Left lung (tissue), 10 donors: ENCODE data around the gene PRDX3. TPM values are rescaled to one million over a fixed set of nuclear protein-coding genes. Genes with fewer than 3 reads are reported as not detected.

ENCODE experiments used
- ATAC-seq: fragments of 200-7000 bp; cut with Tn5 transposase; one replicate; pipeline ENCODE4 v1.9.1; 2020; ENCODE audit warnings: moderate library complexity
- DNase-seq, 4 donors: peaks; one replicate each; pipeline ENCODE4 v3.0.0-alpha.2; 2013 to 2020
- H3K27ac ChIP-seq, 2 donors: fragments of 200-600 bp; sonication (generic) in 1 of 2; one replicate each; pipeline versions ENCODE4 v1.5.0 to v1.8.0; 2020 to 2021
- H3K27me3 ChIP-seq, 2 donors: fragments of 200-600 bp; sonication (generic) in 1 of 2; one replicate each; pipeline versions ENCODE4 v1.5.0 to v1.8.0; 2020 to 2021
- H3K36me3 ChIP-seq, 2 donors: fragments of 200-600 bp; sonication (generic) in 1 of 2; one replicate each; pipeline versions ENCODE4 v1.5.0 to v1.8.0; 2020 to 2021
- H3K4me1 ChIP-seq, 2 donors: fragments of 200-600 bp; one replicate each; pipeline ENCODE4 v1.8.0; 2021
- H3K4me3 ChIP-seq, 2 donors: fragments of 200-600 bp; sonication (generic) in 1 of 2; one replicate each; pipeline versions ENCODE4 v1.5.0 to v1.8.0; 2020 to 2021; ENCODE audit warnings: mild to moderate bottlenecking in 1 of 2
- H3K9me3 ChIP-seq, 2 donors: fragments of 200-600 bp; sonication (generic) in 1 of 2; one replicate each; pipeline versions ENCODE4 v1.5.0 to v1.8.0; 2020 to 2021
- intact Hi-C, 2 donors: fragments of 100-400 bp; cut with DNase I; formaldehyde crosslinking; loops; one replicate each; pipeline versions ENCODE4 v1.11.2 to v1.14.2; 2022
- polyA plus RNA-seq, 6 donors: library from polyadenylated mRNA; unstranded; fragments of 120-200 nt; gene quantifications; one replicate each; pipeline ENCODE4 v1.2.1, GENCODE V29; 2013; ENCODE audit not compliant: insufficient read length in 6 of 6
- total RNA-seq, 2 donors: library from RNA; stranded (reverse); fragmentation: NEBNext Ultra II Directional; extraction: Animal tissue kit (Norgen Biotek cat#: 25700); gene quantifications; one replicate each; pipeline ENCODE4 v1.2.1, GENCODE V29; 2021
- TF ChIP-seq, protein P1 (sequence below), 2 donors: fragments of 200-600 bp; sonication (generic) in 1 of 2; IDR thresholded peaks; one replicate each; pipeline versions ENCODE4 v1.5.0 to v1.8.0; 2021; ENCODE audit warnings: antibody characterized with exemption in 2 of 2
- donor health status: DM: no; HTN: yes; CAD: no.
- donor health status: DM: no; HTN: no; CAD: no.

Gene PRDX3
- total and polyA plus RNA-seq, 8 donors, result 122 to 209 (median 183) TPM

DNA sequence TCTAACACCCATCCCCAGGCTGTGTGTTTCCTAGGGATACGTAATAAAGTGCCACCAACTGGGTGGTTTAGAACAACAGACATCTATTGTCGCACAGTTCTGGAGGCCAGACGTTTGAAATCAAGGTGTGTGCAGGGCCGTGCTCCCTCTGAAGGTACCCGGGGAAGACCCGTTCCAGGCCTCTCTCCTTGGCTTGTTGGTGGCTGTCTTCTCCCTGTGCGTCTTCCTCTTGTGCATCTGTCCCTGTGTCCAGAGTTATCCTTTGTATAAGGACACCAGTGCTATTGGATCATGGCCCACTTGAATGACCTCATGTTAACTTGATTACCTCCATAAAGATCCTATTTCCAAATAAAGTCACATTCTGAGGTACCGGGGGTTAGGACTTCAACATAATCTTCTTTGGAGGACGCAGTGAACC, 44.4 kb upstream of the PRDX3 start:
- TF ChIP-seq, protein P1, sequence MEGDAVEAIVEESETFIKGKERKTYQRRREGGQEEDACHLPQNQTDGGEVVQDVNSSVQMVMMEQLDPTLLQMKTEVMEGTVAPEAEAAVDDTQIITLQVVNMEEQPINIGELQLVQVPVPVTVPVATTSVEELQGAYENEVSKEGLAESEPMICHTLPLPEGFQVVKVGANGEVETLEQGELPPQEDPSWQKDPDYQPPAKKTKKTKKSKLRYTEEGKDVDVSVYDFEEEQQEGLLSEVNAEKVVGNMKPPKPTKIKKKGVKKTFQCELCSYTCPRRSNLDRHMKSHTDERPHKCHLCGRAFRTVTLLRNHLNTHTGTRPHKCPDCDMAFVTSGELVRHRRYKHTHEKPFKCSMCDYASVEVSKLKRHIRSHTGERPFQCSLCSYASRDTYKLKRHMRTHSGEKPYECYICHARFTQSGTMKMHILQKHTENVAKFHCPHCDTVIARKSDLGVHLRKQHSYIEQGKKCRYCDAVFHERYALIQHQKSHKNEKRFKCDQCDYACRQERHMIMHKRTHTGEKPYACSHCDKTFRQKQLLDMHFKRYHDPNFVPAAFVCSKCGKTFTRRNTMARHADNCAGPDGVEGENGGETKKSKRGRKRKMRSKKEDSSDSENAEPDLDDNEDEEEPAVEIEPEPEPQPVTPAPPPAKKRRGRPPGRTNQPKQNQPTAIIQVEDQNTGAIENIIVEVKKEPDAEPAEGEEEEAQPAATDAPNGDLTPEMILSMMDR (IDR thresholded peaks at IDR 0.05), result no peak
- H3K4me3 ChIP-seq, result no peak overlapping the region
- ATAC-seq, result no peak

DNA sequence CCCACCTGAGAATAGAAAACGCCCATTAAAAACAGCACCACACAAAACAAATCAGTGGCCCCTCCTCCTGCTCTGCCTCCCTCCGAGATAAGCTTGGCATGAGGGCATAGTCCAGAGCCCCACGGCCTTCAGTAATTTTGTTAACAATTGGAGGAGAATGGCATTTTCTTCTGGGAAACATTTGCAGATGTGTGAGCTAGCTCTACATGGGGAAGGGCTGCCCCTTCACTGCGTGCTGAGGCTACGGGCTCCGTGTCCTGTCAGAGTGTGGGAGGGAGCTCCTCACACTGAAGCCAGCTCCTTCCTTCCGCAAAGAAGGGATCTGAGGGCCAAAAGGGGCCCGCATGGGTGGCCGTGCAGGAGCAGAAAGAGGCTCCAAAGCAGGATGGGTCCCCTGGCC, 43.9 kb upstream of the PRDX3 start:
- intact Hi-C loops, result no loop called here
- H3K4me1 ChIP-seq, result peaks cover 6 to 31% of the 10 kb centered on the region in 2 donors
- TF ChIP-seq, protein P1 (IDR thresholded peaks at IDR 0.05), result no peak
- DNase-seq (no peak), ATAC-seq (peak; percentile 43)
- peak overlapping the region; percentile 53 to 65 for H3K27ac ChIP-seq
- no peak overlapping the region for H3K4me3 ChIP-seq
- H3K9me3 ChIP-seq, result no peaks in the 10 kb centered on the region
- H3K36me3 ChIP-seq, result no peaks in the 10 kb centered on the region
- H3K27me3 ChIP-seq, result no peaks in the 10 kb centered on the region

More for the DNA sequence above, 44.4 kb upstream of the PRDX3 start:
- no peaks in the 10 kb centered on the region for H3K36me3 ChIP-seq
- peak overlapping the region; percentile 53 to 65 for H3K27ac ChIP-seq
- H3K27me3 ChIP-seq, result no peaks in the 10 kb centered on the region
- H3K9me3 ChIP-seq, result no peaks in the 10 kb centered on the region
- peaks cover 6 to 29% of the 10 kb centered on the region in 2 donors for H3K4me1 ChIP-seq
- intact Hi-C loops, result no loop called here
- no peak for DNase-seq

DNA sequence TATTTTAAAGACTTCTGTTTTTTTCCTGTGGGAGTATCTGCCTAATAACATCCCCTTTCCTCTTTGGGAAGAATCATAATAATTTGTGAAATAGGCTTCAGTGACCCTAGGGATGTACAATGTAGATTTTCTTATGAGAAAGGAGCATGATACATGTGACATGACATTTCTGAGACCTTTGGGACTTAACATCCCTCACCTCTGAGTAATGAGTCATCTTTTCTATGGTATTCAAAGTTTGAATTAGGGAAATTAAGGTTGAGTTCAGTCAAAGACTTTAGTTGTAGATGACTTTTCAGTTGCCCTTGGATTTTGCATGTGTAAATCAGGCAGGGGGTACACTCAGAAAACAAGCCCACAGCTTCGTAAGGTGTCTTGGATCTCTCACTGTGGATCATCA, 43.1 kb upstream of the PRDX3 start:
- ATAC-seq (no peak), DNase-seq (no peak)
- H3K4me1 ChIP-seq, result peaks cover 6 to 34% of the 10 kb centered on the region in 2 donors
- TF ChIP-seq, protein P1 (IDR thresholded peaks at IDR 0.05), result no peak
- no peaks in the 10 kb centered on the region for H3K9me3 ChIP-seq
- H3K4me3 ChIP-seq, result no peak overlapping the region
- H3K36me3 ChIP-seq, result no peaks in the 10 kb centered on the region
- peak overlapping the region; percentile 53 to 65 for H3K27ac ChIP-seq
- intact Hi-C loops, result no loop called here
- no peaks in the 10 kb centered on the region for H3K27me3 ChIP-seq

DNA sequence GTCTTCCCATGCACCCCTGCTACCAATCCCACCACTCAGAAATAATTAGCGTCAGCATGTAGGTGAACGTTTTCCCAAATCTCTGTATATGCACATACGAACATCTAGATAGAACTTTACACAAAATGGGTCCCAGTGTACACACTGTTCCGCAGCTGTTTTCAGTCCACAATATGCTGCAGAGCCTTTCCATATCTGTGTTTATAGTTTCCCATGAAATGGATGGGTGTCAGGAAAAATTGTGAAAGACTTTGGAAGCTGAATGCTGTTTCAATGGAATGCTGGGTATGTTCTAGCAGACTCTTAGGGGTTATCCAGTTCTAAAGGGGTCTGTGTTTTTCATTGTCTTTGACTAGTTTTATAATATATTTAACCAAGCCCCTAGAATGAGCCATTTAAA, 42.6 kb upstream of the PRDX3 start:
- peak in 2 of 4 donors; percentile 80 to 86 for DNase-seq
- Histone ChIP-seq H3K9me3 (no peaks in the 10 kb centered on the region), H3K4me3 (no peak overlapping the region), H3K27me3 (no peaks in the 10 kb centered on the region), H3K4me1 (peaks cover 6 to 36% of the 10 kb centered on the region in 2 donors), H3K27ac (peak overlapping the region; percentile 65 to 66), H3K36me3 (no peaks in the 10 kb centered on the region)
- TF ChIP-seq, protein P1 (IDR thresholded peaks at IDR 0.05), result no peak
- peak; percentile 45 for ATAC-seq
- intact Hi-C loops, result no loop called here

DNA sequence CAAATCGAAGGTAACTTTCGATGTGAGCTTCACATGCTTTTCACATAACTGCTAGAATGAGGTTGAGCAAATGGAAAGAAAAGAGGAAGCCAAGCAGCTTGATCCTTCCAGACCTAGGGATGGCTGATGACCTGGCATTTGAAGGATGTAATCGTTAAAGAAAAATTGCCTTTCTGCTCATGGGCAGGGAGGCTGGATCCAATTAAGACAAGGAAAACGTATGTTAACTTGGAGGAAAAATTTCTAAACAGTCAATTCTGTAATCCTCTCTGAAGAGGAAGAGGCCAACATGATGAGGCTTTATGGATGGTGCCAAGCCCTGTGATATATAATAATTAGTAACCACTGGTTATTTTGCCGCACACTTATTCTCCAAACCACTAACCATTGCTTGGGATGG, 41.3 kb upstream of the PRDX3 start:
- DNase-seq (no peak), ATAC-seq (no peak)
- no peak overlapping the region for H3K4me3 ChIP-seq
- intact Hi-C loops, result no loop called here
- H3K27me3 ChIP-seq, result no peaks in the 10 kb centered on the region
- no peaks in the 10 kb centered on the region for H3K36me3 ChIP-seq
- no peaks in the 10 kb centered on the region for H3K9me3 ChIP-seq
- TF ChIP-seq, protein P1 (IDR thresholded peaks at IDR 0.05), result no peak
- H3K4me1 ChIP-seq, result peaks cover 6 to 39% of the 10 kb centered on the region in 2 donors
- H3K27ac ChIP-seq, result peak overlapping the region; percentile 39 to 66
